Lower leg skin (tissue), 3 donors: Measurements from ENCODE around the gene NETO1.

Experiments used
- CTCF ChIP-seq, 3 donors: fragments of 450-650 bp; IDR thresholded peaks; one replicate each; pipeline ENCODE4 v1.5.1; 2016; ENCODE audit warnings: antibody characterized with exemption in 3 of 3, mild to moderate bottlenecking in 3 of 3, moderate library complexity in 2 of 3
- POLR2A ChIP-seq, 2 donors: fragments of 450-650 bp; IDR thresholded peaks; one replicate each; pipeline ENCODE4 v1.6.1; 2016 to 2017; ENCODE audit warnings: antibody characterized with exemption in 2 of 2, mild to moderate bottlenecking in 1 of 2, moderate library complexity in 1 of 2

GRCh38 chr18:72738136-72738535 is 129.7 kb downstream of the NETO1 start:
- no peak for TF ChIP-seq CTCF (IDR thresholded peaks at IDR 0.05)
- no peak for TF ChIP-seq POLR2A (IDR thresholded peaks at IDR 0.05)
